Stimulated activated effector memory CD8-positive, alpha-beta T cell treated with anti-CD3 and anti-CD28 coated beads, Interleukin-12 subunit alpha, Interleukin-12 subunit beta, amount 100 ng/mL, for 72 hours (primary cell): Measurements from ENCODE around the gene DCXR.
A peak's percentile ranks its signal among the peaks of the same experiment; 100 is the strongest.

ENCODE experiments used
- ATAC-seq: fragments of 150-1000 bp; cut with Tn5 transposase; 2 replicates; pipeline ENCODE4 v1.10.0; 2021
- DNase-seq, 2 donors: peaks; one replicate each; pipeline ENCODE4 v3.0.0; 2021 to 2022; ENCODE audit warnings: low spot score in 2 of 2
- H3K27ac Mint-ChIP-seq: one replicate; pipeline ENCODE4 v1.8.0; 2022; ENCODE audit warnings: mild to moderate bottlenecking, mixed read lengths
- H3K36me3 Mint-ChIP-seq: one replicate; pipeline ENCODE4 v1.8.0; 2022; ENCODE audit warnings: mild to moderate bottlenecking, mixed read lengths
- H3K4me1 Mint-ChIP-seq: one replicate; pipeline ENCODE4 v1.8.0; 2022; ENCODE audit warnings: mixed read lengths
- H3K4me3 Mint-ChIP-seq: one replicate; pipeline ENCODE4 v1.8.0; 2022; ENCODE audit warnings: mild to moderate bottlenecking, mixed read lengths
- H3K9me3 Mint-ChIP-seq: one replicate; pipeline ENCODE4 v1.8.0; 2022; ENCODE audit warnings: mixed read lengths

DCXR gene

DNA sequence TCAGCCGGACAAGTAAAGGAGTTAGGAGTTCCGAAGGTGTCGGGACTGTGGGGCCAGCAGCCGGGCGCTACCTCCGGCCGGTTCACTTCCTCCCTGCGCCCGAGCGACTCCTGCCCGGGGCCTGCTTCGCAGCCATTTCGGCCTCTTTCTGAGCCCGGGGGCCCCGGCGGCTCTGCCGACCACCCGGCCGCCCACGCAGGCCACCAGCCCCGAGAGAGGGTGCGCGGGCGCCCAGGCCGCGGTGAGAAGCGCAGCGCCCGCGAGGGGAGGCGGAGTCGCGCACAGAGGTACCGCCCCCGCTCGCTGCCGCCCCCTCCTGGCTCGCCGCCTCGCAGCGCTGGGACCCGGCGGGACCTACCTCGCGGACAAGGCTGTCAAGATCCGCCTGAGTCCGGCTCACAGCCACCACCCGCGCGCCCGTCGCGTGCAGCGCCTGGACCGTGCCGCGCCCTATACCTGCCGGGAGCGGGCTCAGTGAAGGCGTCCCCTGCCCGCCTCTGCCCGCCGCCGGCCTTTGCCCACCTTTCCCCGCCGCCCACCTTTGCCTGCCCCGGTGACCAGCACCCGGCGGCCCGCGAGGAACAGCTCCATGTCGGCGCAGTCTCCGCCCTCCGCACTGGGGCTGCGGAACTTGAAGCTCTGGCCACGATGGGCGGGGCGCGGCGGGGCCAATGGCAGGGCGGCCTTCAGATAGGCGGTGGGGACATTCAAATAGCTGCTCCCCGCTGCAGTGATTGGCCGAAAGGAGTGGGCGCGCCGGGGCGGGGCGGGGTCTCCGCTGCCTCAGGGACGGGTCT is at the start of gene DCXR:
Gene DCXR (minus strand): TSS at position 606 of the 797 bp plus-strand sequence. CDS start 15 bp downstream, at position 591.
- Mint-ChIP-seq H3K4me3 (peak within 1 kb of the TSS; percentile 84), H3K27ac (peak within 1 kb of the TSS; percentile 89), H3K36me3 (peaks cover 7% of the 10 kb centered on the region), H3K4me1 (peaks cover 16% of the 10 kb centered on the region), H3K9me3 (no peaks in the 10 kb centered on the region)
- peak; percentile 96 for ATAC-seq
- peak; percentile 95 to 98 for DNase-seq

DNA sequence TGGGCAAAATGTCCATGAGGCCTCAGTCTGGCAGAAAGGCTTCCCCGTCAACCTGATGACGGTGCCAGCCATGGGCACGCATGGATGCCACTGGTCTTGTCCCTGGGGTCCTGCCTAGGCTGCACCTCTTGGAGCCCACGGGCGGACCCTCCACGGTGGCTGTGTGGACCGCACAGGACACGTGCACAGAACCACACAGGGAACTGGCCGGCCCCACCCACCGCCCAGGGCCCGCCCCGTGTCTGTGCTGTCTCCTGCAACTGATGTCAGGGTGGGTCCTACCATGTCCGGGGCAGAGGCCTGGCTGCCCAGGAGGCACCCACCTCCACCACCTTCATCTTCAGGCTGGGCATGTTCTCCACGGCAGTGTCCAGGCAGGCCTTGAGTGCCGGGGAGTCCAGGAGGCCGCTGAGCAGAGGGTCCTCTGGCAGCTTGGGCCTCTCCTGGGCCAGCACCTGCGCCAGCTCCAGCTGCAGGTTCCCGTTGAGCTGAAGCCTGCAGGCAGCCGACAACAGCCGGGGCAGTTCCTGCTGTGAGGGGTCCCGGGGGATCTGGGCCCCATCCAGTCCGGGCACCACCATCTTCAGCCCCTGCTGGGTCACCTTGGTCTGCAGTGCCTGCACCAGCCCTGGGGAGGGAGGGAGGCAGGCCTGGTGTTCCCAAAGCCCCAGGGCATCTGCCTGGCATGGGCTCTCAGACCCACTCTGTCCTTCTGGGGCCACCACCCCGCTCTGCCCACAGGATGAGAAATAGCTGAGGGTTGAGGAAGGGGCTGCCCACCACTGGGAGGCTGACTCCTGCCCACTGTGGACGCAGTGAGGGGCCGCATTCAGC is 48.7 kb upstream of the DCXR start:
- Mint-ChIP-seq H3K4me3 (no peak overlapping the region), H3K27ac (no peak overlapping the region), H3K9me3 (no peaks in the 10 kb centered on the region), H3K4me1 (no peaks in the 10 kb centered on the region), H3K36me3 (peaks cover 90% of the 10 kb centered on the region)
- ATAC-seq (no peak), DNase-seq (no peak)

- no peaks in the 10 kb centered on the region for H3K4me1 Mint-ChIP-seq
- H3K9me3 Mint-ChIP-seq, result no peaks in the 10 kb centered on the region
- ATAC-seq (no peak), DNase-seq (no peak)
- no peak overlapping the region for H3K4me3 Mint-ChIP-seq
- H3K27ac Mint-ChIP-seq, result no peak overlapping the region
- peaks cover 90% of the 10 kb centered on the region for H3K36me3 Mint-ChIP-seq
These were observed 47.7 kb upstream of the DCXR start for GRCh38 chr17:82085031-82085861.

DNA sequence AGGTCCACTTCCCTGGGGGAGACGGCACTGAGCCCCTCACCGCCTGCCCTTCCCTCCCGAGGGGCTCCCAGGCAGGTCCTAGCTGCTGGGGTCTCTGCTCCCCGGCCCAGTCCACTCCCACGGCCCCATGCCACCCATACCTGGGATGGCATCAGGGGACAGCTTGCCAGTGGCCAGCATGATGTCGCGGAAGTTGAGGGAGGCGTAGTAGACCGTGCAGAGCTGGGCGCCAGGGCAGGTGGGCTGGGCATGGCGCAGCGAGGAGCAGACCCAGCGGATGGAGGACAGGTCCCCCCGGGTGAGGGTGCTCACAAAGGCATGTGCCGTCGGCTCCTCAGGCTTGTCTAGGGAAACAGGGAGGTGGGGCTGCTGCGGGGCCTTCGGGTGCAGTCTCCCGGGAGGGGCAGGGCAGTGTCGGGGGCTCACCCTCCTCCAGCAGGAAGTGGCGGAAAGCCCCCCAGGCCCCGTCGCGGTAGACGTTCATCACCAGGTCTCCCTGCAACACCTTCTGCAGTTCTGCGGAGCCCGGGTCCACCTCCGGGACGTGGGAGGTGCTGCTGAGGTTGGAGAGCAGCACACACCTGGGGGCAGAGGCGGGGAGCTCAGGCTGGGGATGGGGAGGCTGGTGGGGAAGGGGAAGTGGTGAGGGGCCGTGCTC is 47.0 kb upstream of the DCXR start:
- ATAC-seq (no peak), DNase-seq (no peak)
- Mint-ChIP-seq H3K9me3 (no peaks in the 10 kb centered on the region), H3K4me1 (no peaks in the 10 kb centered on the region), H3K36me3 (peaks cover 90% of the 10 kb centered on the region), H3K4me3 (no peak overlapping the region), H3K27ac (no peak overlapping the region)

GRCh38 chr17:82083533-82084359 is 46.2 kb upstream of the DCXR start:
- H3K27ac Mint-ChIP-seq, result no peak overlapping the region
- H3K36me3 Mint-ChIP-seq, result peaks cover 88% of the 10 kb centered on the region

GRCh38 chr17:82083009-82083408 is 45.5 kb upstream of the DCXR start:
- no peak for DNase-seq

More at GRCh38 chr17:82083533-82084359, 46.2 kb upstream of the DCXR start:
- Mint-ChIP-seq H3K4me1 (no peaks in the 10 kb centered on the region), H3K9me3 (no peaks in the 10 kb centered on the region), H3K4me3 (no peak overlapping the region)
- DNase-seq, result no peak
- ATAC-seq, result no peak

DNA sequence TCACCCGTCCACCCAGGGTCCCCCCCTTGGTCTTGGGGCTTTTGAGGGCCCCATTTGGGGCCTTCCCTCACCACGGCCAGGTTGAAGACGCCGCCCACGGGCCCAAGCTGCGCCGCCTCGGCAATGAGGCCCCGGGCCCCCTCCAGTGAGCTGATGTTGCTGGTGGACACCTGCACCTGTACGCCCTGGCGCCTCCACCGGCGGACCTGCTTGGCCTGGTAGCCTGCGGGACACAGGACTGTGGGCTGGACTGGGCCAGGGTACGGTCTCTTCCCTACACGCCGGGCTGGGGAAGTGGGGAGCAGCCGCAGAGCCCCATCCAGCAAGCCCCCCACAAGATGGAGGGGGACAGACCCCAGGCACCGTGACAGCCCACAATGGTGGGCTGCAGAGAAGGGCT is 45.0 kb upstream of the DCXR start:
- ATAC-seq, result no peak
- Mint-ChIP-seq H3K27ac (no peak overlapping the region), H3K9me3 (no peaks in the 10 kb centered on the region), H3K4me1 (no peaks in the 10 kb centered on the region), H3K4me3 (no peak overlapping the region), H3K36me3 (peaks cover 87% of the 10 kb centered on the region)
- DNase-seq, result no peak

More at GRCh38 chr17:82083009-82083408, 45.5 kb upstream of the DCXR start:
- Mint-ChIP-seq H3K4me1 (no peaks in the 10 kb centered on the region), H3K4me3 (no peak overlapping the region), H3K27ac (no peak overlapping the region), H3K9me3 (no peaks in the 10 kb centered on the region), H3K36me3 (peaks cover 85% of the 10 kb centered on the region)
- no peak for ATAC-seq

DNA sequence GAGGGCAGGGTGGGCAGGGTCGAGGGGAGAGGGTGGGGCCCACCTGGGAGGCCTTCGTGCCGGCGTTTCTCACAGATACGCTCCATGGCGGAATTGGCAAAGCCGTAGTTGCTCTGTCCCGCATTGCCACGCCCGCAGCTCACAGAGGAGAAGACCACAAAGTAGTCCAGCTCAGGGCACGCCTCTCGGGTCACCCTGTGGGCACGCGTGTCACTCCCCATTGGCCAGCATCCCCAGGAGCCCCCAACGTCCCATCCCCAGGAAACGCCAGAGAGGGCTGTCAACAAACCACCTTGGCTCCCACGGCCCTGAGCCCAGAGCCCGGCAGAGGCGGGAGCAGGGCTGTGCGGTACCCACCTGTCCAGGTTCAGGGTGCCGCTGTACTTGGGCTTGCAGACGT is 44.5 kb upstream of the DCXR start:
- Mint-ChIP-seq H3K9me3 (no peaks in the 10 kb centered on the region), H3K36me3 (peaks cover 86% of the 10 kb centered on the region), H3K4me3 (no peak overlapping the region), H3K27ac (no peak overlapping the region), H3K4me1 (no peaks in the 10 kb centered on the region)
- DNase-seq, result no peak
- ATAC-seq, result no peak

DNA sequence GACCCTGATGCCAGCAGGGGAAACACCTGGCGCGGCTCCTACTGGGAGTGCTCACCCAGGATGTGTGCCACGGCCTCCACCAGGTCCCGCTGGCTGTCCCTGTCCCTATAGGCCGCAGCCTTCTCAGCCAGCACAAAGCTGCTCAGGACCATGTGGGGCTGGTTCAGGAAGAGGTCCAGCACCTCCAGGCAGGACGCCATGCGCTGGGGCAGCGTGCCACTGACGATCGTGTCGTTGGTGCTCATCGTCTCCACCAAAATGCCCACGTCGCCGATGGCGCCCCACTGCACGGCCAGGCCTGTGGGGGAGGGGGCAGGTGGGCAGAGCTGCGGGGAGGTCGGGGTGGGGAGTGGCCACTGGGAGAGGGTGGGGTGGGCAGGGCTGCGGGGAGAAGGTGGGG is 44.0 kb upstream of the DCXR start:
- H3K36me3 Mint-ChIP-seq, result peaks cover 82% of the 10 kb centered on the region
- no peaks in the 10 kb centered on the region for H3K9me3 Mint-ChIP-seq
- ATAC-seq (no peak), DNase-seq (no peak)
- no peak overlapping the region for H3K27ac Mint-ChIP-seq
- H3K4me3 Mint-ChIP-seq, result no peak overlapping the region
- no peaks in the 10 kb centered on the region for H3K4me1 Mint-ChIP-seq

DNA sequence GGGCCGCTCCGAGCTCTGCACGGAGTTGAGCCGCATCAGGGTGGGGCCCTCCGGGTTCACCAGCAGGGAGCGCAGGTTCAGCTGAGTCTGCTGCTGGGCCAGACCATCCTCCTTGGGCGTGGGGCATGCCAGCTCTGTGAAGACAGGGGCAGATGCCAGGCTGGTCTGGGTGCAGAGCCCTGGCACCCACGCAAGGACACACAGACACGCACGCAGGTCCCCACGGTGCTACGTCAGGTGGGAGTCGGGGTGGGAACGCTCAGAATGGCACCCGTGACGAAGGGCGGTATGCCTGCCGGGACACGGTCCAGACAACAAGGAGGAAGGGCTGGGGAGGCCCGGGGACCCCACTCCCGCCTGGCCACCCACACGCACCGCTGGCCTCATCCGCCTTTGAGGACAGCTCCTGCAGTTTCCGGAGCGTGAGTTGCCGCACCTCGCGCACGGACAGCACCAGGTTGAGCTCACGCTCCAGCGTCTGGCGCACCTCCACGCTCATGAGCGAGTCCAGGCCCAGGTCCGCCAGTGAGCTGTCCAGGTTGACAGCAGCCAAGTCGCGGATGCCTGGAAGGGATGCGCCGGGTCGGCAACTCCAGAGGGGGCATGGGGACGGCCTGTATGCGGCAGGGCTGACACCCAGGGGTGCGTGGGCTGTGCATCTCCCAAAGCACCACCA is 43.4 kb upstream of the DCXR start:
- DNase-seq (no peak), ATAC-seq (no peak)
- Mint-ChIP-seq H3K4me1 (no peaks in the 10 kb centered on the region), H3K27ac (no peak overlapping the region), H3K36me3 (peaks cover 76% of the 10 kb centered on the region), H3K9me3 (no peaks in the 10 kb centered on the region), H3K4me3 (no peak overlapping the region)

DNA sequence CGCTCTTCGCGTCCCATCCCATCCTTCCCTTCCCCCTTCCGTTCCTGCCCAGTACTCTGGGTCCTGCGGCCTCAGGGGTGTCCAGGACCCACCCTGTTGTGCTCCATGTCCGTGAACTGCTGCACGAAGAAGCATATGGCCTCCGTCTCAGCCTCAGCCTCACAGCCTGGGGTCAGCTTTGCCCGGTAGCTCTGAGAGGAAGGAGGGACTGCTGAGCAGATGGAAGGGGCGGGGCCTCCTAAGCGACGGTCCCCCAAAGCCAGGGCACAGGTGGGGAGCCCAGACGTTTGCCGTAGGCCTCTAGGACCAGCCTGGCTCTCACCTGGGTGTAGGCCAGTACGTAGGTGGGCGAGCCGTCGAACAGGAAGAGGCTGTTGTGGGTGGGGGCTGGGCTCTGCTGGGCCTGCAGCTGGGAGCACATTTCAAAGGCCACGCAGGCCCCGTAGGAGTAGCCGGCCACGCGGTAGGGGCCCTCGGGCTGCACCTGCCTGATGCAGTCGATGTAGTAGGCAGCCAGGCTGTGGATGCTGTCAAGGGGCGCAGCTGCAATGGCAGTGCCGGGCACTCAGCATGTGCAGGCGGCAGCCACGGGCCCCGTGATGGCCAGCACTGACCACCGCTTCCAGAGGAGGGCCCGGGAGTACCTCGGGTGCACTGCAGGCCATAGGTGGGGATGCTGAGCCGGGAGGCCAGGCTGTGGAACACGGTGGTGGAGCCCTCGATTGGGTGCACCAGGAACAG is 42.7 kb upstream of the DCXR start:
- ATAC-seq, result no peak
- no peak for DNase-seq
- no peaks in the 10 kb centered on the region for H3K9me3 Mint-ChIP-seq
- H3K36me3 Mint-ChIP-seq, result peaks cover 72% of the 10 kb centered on the region
- no peaks in the 10 kb centered on the region for H3K4me1 Mint-ChIP-seq
- H3K4me3 Mint-ChIP-seq, result no peak overlapping the region
- H3K27ac Mint-ChIP-seq, result no peak overlapping the region

- ATAC-seq (no peak), DNase-seq (no peak)
- Mint-ChIP-seq H3K9me3 (no peaks in the 10 kb centered on the region), H3K27ac (no peak overlapping the region), H3K36me3 (peaks cover 62% of the 10 kb centered on the region), H3K4me3 (no peak overlapping the region), H3K4me1 (no peaks in the 10 kb centered on the region)
These were observed 41.6 kb upstream of the DCXR start for GRCh38 chr17:82079001-82079677.

GRCh38 chr17:82078433-82078832 is 40.9 kb upstream of the DCXR start:
- H3K36me3 Mint-ChIP-seq, result peaks cover 55% of the 10 kb centered on the region
- H3K27ac Mint-ChIP-seq, result no peak overlapping the region
- H3K4me1 Mint-ChIP-seq, result no peaks in the 10 kb centered on the region
- no peak overlapping the region for H3K4me3 Mint-ChIP-seq
- ATAC-seq, result no peak
- no peak for DNase-seq
- H3K9me3 Mint-ChIP-seq, result no peaks in the 10 kb centered on the region
